Measurements from ENCODE around the gene DCUN1D2. TPM values are rescaled to one million over a fixed set of nuclear protein-coding genes. Genes with fewer than 3 reads are reported as not detected.
"Not testable (repeated sequence)": the region's sequence is repeated elsewhere in the genome, so short reads cannot be mapped to it uniquely, and the experiment has no call there.

The DCUN1D2 gene
- total RNA-seq, 1 donor from 2014 or later = 29.9 TPM

DNA sequence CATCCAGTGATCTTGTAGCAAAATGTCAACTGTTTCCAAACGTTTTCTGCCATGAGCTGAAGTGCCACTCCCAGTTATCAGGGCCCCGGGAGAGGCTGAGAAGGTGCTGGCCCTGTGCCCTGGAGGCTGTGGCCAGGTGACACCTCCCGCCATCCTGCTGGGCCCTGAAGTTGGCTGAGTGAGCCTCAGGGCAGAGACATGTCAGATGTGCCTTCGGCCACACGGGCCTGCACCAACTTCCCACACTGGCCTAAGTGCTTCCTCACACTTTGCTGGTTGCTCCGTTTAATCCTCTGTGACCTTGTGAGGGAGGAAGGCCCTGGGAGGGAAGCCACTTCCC is 42.0 kb downstream of the DCUN1D2 start:
- peaks cover 3% of the 10 kb centered on the region for H3K9me3 Mint-ChIP-seq
- no peaks in the 10 kb centered on the region for H3K27me3 Mint-ChIP-seq
- intact Hi-C loops (cut with micrococcal nuclease) = no loop called here
- no peak overlapping the region for H3K27ac Mint-ChIP-seq
- no peaks in the 10 kb centered on the region for H3K36me3 Mint-ChIP-seq (ENCODE audit: low read depth)
- no peak for DNase-seq
- H3K4me3 Mint-ChIP-seq = no peak overlapping the region
- no peaks in the 10 kb centered on the region for H3K4me1 Mint-ChIP-seq

GRCh38 chr13:113447596-113447995 is 42.9 kb downstream of the DCUN1D2 start:
- intact Hi-C loops (cut with micrococcal nuclease) = no loop called here
- no peak overlapping the region for H3K4me3 Mint-ChIP-seq
- no peak for DNase-seq
- no peaks in the 10 kb centered on the region for H3K27me3 Mint-ChIP-seq
- peaks cover 3% of the 10 kb centered on the region for H3K9me3 Mint-ChIP-seq
- no peaks in the 10 kb centered on the region for H3K4me1 Mint-ChIP-seq
- H3K27ac Mint-ChIP-seq = no peak overlapping the region
- H3K36me3 Mint-ChIP-seq (ENCODE audit: low read depth) = no peaks in the 10 kb centered on the region

- Mint-ChIP-seq H3K4me1 (no peaks in the 10 kb centered on the region), H3K27me3 (no peaks in the 10 kb centered on the region), H3K27ac (no peak overlapping the region), H3K36me3 (ENCODE audit: low read depth) (no peaks in the 10 kb centered on the region), H3K4me3 (no peak overlapping the region), H3K9me3 (peaks cover 3% of the 10 kb centered on the region)
- DNase-seq = no peak
- intact Hi-C loops (cut with micrococcal nuclease) = no loop called here
Measured at GRCh38 chr13:113446488-113446854, 44.0 kb downstream of the DCUN1D2 start.

DNA sequence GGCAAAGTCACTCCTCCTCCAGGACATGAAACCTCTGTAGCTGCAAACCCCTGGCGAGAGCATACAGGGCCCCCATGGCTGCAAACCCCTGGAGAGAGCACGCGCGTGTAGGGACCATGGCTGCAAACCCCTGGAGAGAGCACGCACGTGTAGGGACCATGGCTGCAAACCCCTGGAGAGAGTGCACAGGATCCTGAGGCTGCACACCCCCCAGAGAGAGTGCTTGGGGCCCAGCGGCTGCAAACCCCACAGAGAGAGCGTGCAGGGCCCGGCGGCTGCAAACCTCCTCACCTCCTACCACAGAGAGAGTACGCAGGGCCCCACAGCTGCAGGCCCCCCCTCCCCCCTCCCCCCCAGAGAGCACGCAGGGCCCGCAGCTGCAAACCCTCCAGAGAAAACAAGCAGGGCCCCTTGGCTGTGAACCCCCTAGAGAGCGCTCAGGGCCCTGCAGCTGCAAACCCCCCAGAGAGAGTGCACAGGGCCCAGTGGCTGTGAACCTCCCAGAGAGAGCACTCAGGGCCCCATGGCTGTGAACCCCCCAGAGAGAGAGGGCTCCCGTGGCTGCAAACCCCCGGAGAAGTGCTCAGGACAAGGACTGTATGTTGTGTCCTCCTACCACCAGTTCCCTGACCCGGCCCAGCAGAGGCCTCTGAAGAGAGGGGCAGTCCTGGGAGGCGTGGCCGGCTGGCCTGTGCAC is 44.6 kb downstream of the DCUN1D2 start:
- DNase-seq = no peak
- intact Hi-C loops (cut with micrococcal nuclease) = no loop called here
- H3K27me3 Mint-ChIP-seq = no peaks in the 10 kb centered on the region
- no peak overlapping the region for H3K4me3 Mint-ChIP-seq
- H3K27ac Mint-ChIP-seq = no peak overlapping the region
- peaks cover 3% of the 10 kb centered on the region for H3K9me3 Mint-ChIP-seq
- no peaks in the 10 kb centered on the region for H3K36me3 Mint-ChIP-seq (ENCODE audit: low read depth)
- H3K4me1 Mint-ChIP-seq = no peaks in the 10 kb centered on the region

GRCh38 chr13:113443991-113444390 is 46.5 kb downstream of the DCUN1D2 start:
- Mint-ChIP-seq H3K4me3 (no peak overlapping the region), H3K4me1 (no peaks in the 10 kb centered on the region), H3K36me3 (ENCODE audit: low read depth) (no peaks in the 10 kb centered on the region), H3K9me3 (peaks cover 3% of the 10 kb centered on the region), H3K27me3 (no peaks in the 10 kb centered on the region), H3K27ac (no peak overlapping the region)
- intact Hi-C loops (cut with micrococcal nuclease) = no loop called here
- no peak for DNase-seq

DNA sequence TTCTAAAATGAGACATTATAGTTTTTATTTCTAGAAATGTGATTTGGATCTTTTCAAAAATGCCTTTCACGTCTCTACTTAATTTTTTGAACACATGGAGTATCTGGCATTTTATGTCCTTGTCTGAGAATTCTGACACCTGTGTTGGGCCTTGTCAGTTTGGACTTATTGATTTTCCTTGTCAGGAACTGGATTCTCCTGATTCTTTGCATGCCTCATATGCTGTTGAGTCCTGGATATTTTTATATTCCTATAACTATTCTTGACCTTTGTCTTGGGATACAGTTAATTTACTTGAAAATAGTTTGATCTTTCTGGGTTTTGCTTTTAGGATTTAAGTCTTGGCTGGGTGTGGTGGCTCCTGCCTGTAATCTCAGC is 47.5 kb downstream of the DCUN1D2 start:
- no peak for DNase-seq
- Mint-ChIP-seq H3K4me3 (no peak overlapping the region), H3K27ac (no peak overlapping the region), H3K27me3 (no peaks in the 10 kb centered on the region), H3K4me1 (no peaks in the 10 kb centered on the region), H3K9me3 (peaks cover 3% of the 10 kb centered on the region), H3K36me3 (ENCODE audit: low read depth) (no peaks in the 10 kb centered on the region)
- intact Hi-C loops (cut with micrococcal nuclease) = no loop called here

DNA sequence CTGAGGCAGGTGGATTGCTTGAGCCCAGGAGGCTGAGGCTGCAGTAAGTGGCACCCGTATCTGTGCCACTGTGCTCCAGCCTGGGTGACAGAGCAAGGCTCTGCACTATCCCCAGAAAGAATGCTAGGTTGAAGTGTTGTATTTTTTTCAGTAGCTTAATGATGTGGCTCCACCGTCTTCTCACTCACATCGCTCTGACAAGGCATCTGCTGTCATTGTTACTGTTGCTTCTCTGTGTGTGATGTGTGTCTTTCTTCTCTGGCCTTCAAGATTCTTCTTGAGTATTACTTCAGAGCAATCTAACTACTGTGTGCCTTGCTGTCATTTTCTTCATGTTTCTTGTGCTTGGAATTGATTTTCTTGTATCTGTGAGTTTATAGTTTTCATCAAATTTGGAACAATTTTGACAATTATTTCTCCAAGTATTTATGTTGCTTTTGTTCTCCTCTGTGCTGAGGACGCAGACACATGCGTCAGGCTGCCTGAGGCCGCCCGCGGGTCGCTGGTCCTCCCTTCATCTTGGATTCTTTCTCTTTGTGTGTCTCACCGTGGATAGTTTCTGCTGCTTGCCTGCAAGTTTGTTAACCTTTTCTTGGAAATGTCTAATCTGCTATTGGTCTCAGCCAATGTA is 48.0 kb downstream of the DCUN1D2 start:
- no peaks in the 10 kb centered on the region for H3K4me1 Mint-ChIP-seq
- no peak for DNase-seq
- H3K27me3 Mint-ChIP-seq = no peaks in the 10 kb centered on the region
- peaks cover 2% of the 10 kb centered on the region for H3K9me3 Mint-ChIP-seq
- no peak overlapping the region for H3K4me3 Mint-ChIP-seq
- H3K27ac Mint-ChIP-seq = no peak overlapping the region
- intact Hi-C loops (cut with micrococcal nuclease) = no loop called here
- H3K36me3 Mint-ChIP-seq (ENCODE audit: low read depth) = no peaks in the 10 kb centered on the region

DNA sequence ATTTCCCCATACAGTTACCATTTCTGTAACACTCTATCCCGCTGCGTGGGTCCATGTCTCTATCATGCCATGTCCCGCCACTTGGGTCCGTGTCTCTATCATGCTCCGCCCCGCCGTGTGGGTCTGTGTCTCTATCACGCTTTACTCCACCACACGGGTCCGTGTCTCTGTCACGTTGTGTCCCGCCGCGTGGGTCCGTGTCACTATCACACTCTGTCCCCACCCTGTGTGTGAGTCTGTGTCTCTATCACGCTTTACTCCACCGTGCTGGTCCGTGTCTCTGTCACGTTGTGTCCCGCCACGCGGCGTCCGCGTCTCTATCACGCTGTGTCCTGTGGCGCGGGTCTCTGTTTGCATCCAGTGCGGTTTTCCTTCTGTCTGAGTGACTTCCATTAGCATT is 48.9 kb downstream of the DCUN1D2 start:
- Mint-ChIP-seq H3K36me3 (ENCODE audit: low read depth) (no peaks in the 10 kb centered on the region), H3K4me1 (no peaks in the 10 kb centered on the region)
- intact Hi-C loops (cut with micrococcal nuclease) = no loop called here

GRCh38 chr13:113437408-113438010 is 53.0 kb downstream of the DCUN1D2 start:
- H3K27ac Mint-ChIP-seq = no peak overlapping the region
- H3K27me3 Mint-ChIP-seq = no peaks in the 10 kb centered on the region
- no peaks in the 10 kb centered on the region for H3K9me3 Mint-ChIP-seq
- no peaks in the 10 kb centered on the region for H3K4me1 Mint-ChIP-seq
- no peak overlapping the region for H3K4me3 Mint-ChIP-seq
- no peak for DNase-seq
- H3K36me3 Mint-ChIP-seq (ENCODE audit: low read depth) = no peaks in the 10 kb centered on the region
- intact Hi-C loops (cut with micrococcal nuclease) = no loop called here

More for the DNA sequence above, 48.9 kb downstream of the DCUN1D2 start:
- no peak for DNase-seq
- Mint-ChIP-seq H3K27me3 (no peaks in the 10 kb centered on the region), H3K9me3 (no peaks in the 10 kb centered on the region), H3K4me3 (no peak overlapping the region), H3K27ac (no peak overlapping the region)

- H3K27ac Mint-ChIP-seq; H3K4me3 Mint-ChIP-seq; H3K9me3 Mint-ChIP-seq; intact Hi-C loops (cut with micrococcal nuclease); H3K36me3 Mint-ChIP-seq (ENCODE audit: low read depth); H3K27me3 Mint-ChIP-seq; H3K4me1 Mint-ChIP-seq; DNase-seq: not testable (repeated sequence)
Measured at GRCh38 chr13:113436866-113437265, 53.6 kb downstream of the DCUN1D2 start.

DNA sequence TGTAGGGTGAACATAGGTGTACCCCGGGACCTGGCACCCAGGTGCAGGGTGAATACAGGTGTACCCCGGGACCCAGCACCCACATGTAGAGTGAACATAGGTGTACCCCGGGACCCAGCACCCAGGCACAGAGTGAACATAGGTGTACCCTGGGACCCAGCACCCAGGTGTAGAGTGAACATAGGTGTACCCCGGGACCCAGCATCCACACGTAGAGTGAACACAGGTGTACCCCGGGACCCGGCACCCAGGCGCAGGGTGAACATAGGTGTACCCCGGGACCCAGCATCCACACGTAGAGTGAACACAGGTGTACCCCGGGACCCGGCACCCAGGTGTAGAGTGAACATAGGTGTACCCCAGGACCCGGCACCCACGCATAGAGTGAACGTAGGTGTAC is 54.6 kb downstream of the DCUN1D2 start:
- H3K27me3 Mint-ChIP-seq; intact Hi-C loops (cut with micrococcal nuclease); H3K9me3 Mint-ChIP-seq; H3K27ac Mint-ChIP-seq; H3K36me3 Mint-ChIP-seq (ENCODE audit: low read depth); DNase-seq; H3K4me3 Mint-ChIP-seq; H3K4me1 Mint-ChIP-seq: not testable (repeated sequence)

DNA sequence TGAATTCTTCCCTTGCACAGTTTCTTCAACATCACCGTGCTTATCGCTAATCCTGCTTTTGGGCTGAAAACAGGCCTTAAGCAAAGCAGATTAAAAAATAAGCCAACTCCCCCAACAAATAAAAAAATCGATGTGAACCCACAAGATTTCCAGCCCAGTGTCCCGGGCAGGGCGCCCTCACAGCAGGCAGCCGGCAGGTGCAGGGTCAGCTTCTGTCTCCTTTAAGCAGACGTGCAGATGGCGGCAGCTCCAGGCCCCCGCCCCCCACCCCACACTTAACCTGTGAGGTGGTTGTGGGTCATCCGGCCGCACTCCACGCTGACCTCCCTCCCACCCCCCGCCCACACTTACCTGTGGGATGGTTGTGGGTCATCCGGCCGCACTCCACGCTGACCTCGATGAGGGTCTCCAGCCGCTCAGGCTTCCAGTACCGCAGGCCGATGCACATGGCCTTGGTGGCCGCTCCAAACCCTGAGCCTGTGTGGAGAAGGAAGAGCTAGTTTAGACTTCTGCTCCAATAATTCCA is 57.1 kb downstream of the DCUN1D2 start:
- Mint-ChIP-seq H3K4me1 (no peaks in the 10 kb centered on the region), H3K36me3 (ENCODE audit: low read depth) (no peaks in the 10 kb centered on the region), H3K9me3 (no peaks in the 10 kb centered on the region), H3K4me3 (no peak overlapping the region), H3K27ac (no peak overlapping the region), H3K27me3 (no peaks in the 10 kb centered on the region)
- intact Hi-C loops (cut with micrococcal nuclease) = no loop called here
- DNase-seq = no peak

DNA sequence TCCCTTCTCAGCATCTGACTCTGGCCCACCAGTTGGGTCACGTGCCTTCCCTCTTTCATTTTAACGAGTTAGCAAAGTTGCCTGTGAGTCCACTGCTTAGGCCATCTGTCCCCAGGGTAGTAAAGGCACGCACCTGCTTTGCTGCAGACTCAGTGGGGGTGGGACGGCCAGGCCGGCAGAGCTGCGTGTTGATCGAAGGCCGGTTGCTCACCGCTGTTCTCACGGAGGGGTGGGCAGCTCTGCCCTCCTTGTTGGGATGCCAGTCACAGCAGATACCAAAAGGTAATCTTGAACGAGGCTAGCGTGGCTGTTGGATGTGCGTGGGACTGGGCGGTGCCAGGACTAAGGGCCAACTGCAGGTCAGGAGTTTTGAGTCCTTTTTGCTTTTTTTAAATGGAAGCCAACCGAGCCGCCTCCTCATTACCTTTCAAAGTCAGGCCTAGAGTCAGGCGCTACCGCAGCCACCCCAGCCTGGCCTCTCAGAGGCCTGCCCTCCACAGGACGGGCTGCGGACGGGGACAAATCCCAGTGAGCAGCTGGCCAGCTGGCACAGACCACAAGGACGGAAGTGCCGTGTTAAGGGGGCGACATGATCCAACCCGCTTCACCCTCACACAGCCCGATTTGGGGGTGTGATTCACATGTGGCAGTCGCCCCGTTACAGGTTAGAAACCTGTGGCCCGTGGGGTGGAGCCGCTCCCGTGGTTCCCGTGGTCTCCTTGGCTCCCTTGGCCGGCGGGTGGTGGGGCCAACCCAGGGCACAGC is 57.8 kb downstream of the DCUN1D2 start:
- intact Hi-C loops (cut with micrococcal nuclease) = no loop called here
- Mint-ChIP-seq H3K27me3 (no peaks in the 10 kb centered on the region), H3K9me3 (no peaks in the 10 kb centered on the region), H3K27ac (no peak overlapping the region), H3K36me3 (ENCODE audit: low read depth) (no peaks in the 10 kb centered on the region), H3K4me1 (no peaks in the 10 kb centered on the region), H3K4me3 (no peak overlapping the region)
- no peak for DNase-seq

DNA sequence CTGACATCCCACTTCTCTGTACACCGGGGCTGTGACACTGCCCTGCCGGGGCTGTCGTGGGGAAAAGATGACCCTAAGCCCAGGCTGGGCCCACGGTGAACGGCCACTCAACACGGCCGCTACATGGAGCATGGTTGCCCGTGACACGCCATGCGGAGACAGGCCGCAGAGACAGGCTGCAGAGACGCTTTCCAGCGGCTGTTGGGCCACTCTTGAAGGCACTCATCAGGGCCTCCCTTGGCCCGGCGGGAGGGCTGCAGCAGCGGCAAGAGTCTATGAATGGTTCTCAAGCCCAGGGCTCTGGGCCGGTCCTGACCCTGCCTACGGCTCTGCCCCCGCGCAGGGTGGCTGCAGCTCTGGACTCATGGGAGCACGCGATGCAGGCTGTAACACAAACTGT is 59.3 kb downstream of the DCUN1D2 start:
- H3K4me1 Mint-ChIP-seq = no peaks in the 10 kb centered on the region

More for the DNA sequence above, 59.3 kb downstream of the DCUN1D2 start:
- Mint-ChIP-seq H3K27me3 (no peaks in the 10 kb centered on the region), H3K4me3 (no peak overlapping the region), H3K9me3 (no peaks in the 10 kb centered on the region), H3K36me3 (ENCODE audit: low read depth) (no peaks in the 10 kb centered on the region), H3K27ac (no peak overlapping the region)
- intact Hi-C loops (cut with micrococcal nuclease) = no loop called here
- no peak for DNase-seq
